ENCODE data around the gene SAFB.

The SAFB gene

GRCh38 chr19:5628919-5629481, 6.1 kb downstream of the SAFB start:
- no peak for DNase-seq

GRCh38 chr19:5631567-5632240, 8.8 kb downstream of the SAFB start:
- DNase-seq: no peak

- DNase-seq: no peak
Measured at GRCh38 chr19:5632241-5632612, 9.3 kb downstream of the SAFB start.

- no peak for DNase-seq
Measured at GRCh38 chr19:5632657-5633056, 9.8 kb downstream of the SAFB start.

DNA sequence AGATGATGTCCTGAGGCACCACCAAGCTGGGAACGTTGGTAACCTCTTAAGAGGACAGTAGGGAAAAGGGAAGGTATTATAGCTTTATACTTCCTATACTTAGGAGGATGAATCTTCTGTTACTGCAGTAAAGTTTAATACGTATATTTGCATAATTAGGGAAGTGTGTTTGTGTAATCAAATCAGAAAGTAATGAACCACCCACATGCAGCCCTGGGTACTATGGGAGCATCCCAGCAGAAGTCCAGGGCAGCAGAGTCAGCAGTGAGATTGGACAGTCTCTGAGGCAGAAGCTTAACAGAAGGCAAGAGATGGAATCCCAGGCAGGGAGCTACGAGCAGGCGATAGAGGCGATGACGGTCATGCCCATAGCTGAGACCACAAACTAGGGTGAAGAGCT, 12.5 kb downstream of the SAFB start:
- no peak for DNase-seq

- no peak for DNase-seq
Measured at GRCh38 chr19:5637971-5638370, 15.1 kb downstream of the SAFB start.

DNA sequence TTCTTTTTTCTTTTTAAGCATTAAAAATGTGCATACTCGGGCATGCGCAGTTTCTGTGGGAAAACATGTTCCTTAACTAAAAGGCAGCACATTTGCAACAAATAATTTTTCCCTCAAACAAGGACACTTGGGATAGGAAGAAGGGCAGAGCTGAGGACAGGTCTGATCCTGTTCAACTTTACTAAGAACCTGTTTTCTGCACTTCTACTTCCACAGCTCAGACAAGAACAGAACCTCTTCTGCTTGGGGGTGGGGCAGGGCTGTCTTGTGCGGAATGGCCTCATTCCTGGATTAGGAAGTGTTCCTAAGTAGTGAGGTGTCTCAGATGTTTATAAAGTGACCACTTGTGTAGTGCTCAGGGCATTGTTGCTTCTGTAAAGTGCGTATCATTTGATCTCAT, 18.3 kb downstream of the SAFB start:
- no peak for DNase-seq

GRCh38 chr19:5642204-5642603, 19.3 kb downstream of the SAFB start:
- DNase-seq: no peak

- DNase-seq: no peak
Measured at GRCh38 chr19:5643060-5643459, 20.2 kb downstream of the SAFB start.

DNA sequence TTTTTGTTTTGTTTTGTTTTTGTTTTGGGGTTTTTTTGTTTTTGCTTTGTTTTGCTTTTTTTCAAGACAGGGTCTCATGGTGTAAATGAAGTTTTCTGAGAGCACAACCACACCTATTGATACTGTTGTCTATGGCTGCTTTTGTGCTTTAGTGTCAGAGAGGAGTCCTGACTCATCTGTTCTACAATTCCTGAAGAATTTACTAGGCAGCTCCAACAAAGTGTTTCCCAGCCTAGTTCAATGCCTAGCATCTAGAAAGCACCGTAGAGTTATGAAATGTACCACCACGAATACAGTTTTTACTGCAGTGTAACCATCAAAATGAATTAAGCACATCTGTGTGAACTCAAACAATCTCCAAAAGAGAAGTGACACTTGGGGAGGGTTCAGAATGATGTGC, 21.2 kb downstream of the SAFB start:
- DNase-seq: no peak

GRCh38 chr19:5645409-5645808, 22.5 kb downstream of the SAFB start:
- no peak for DNase-seq

- no peak for DNase-seq
Measured at GRCh38 chr19:5646703-5647102, 23.8 kb downstream of the SAFB start.

DNA sequence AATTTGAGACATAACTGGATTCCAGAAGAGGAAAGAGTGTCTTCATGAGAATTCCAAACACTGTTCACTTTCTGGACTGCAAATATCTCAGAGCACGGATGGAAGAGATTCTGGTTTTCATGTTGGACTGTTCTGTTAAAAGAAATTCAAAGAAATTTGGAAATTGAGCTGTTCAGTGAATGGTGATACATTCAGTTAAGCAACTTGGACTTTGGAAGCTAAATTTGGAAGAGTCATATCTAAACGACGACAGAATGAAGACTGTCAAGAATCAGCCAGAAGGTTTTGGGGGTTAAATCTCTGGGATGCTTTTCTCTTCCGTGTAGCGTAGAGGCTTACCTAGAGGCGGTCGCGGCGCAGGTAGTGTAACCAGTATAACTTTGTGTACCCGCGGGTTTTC, 25.6 kb downstream of the SAFB start:
- no peak for DNase-seq

GRCh38 chr19:5651361-5651760, 28.5 kb downstream of the SAFB start:
- DNase-seq: no peak

GRCh38 chr19:5652261-5652660, 29.4 kb downstream of the SAFB start:
- no peak for DNase-seq

DNA sequence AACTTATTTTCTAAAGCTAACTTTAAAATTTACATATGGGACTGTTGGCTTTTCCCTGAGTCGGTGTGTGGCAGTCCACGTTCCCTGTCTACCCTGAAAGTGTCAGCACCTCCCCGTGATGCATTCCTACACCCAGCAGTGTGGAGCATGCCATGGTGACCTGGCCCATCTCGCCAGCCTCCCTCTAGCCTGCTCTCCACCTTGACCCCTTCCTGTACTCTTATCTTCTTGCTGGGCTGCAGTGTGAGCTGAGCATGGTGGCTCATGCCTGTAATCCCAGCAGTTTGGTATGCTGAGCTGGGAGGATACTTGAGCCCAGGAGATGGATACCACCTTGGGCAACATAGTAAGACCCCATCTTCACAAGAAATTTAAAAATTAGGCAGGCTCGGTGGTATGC, 32.0 kb downstream of the SAFB start:
- DNase-seq: no peak

DNA sequence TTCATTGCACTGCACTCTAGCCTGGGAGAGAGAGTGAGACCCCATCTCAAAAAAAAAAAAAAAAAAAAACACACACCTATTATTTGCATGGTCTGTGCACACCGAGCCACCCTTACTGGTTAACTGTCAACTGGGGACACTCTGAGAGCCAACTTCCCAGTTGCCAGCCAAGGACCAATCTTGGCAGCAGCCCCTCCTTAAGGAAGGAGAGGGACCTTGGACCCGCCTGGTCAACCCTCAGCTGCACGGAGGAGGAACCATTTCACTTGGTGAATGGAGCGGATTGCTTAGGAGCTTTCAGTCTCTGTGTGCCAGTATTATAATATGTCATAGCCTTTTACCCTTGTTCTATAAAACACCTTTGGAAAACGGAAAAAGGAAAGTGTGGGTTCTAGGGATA, 32.5 kb downstream of the SAFB start:
- DNase-seq: no peak

GRCh38 chr19:5661483-5661882, 38.6 kb downstream of the SAFB start:
- no peak for DNase-seq

GRCh38 chr19:5663904-5664303, 41.0 kb downstream of the SAFB start:
- DNase-seq: no peak

GRCh38 chr19:5664515-5664914, 41.6 kb downstream of the SAFB start:
- DNase-seq: no peak

GRCh38 chr19:5665781-5666513, 43.1 kb downstream of the SAFB start:
- no peak for DNase-seq

- DNase-seq: no peak
Measured at GRCh38 chr19:5666921-5667610, 44.2 kb downstream of the SAFB start.

DNA sequence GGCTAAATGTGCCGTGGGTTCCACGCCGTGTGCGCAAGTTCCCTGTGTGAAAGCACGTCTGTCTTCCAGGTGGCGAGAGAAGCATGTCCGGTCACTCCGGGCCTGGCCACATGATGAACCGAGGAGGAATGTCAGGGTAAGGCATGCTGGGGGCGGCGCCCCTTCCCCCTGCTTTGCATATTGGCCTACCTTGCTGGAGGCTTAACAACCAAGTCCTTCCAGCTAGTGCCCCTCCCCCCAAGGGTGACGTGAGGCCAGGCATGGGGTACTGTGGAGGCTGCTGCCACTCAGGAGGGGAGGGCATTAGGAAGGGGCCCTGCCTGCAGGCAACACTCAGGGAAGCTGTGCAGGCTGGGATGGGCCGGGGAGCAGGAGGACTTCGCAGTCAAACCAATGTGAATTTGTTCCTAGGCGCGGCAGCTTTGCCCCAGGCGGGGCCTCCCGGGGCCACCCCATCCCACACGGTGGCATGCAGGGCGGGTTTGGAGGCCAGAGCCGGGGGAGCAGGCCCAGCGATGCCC, 44.9 kb downstream of the SAFB start:
- no peak for DNase-seq

- no peak for DNase-seq
Measured at GRCh38 chr19:5669212-5669611, 46.3 kb downstream of the SAFB start.
